Renal pelvis (tissue), 4 donors: Measurements from ENCODE around the gene PIH1D1. TPM values are rescaled to one million over a fixed set of nuclear protein-coding genes. Genes with fewer than 3 reads are reported as not detected.

Experiments used
- DNase-seq: peaks from one replicate; pipeline ENCODE4 v3.0.0-alpha.2; 2013
- polyA plus RNA-seq, 3 donors: library from polyadenylated mRNA; unstranded; fragments of 120-200 nt; gene quantifications; one replicate each; pipeline ENCODE4 v1.2.1, GENCODE V29; 2013; ENCODE audit not compliant: insufficient read length in 3 of 3

The PIH1D1 gene
- polyA plus RNA-seq, 3 donors: 92.0 to 101 (median 99.4) TPM

- DNase-seq: no peak
These were observed 52.7 kb downstream of the PIH1D1 start for GRCh38 chr19:49398931-49399330.

- no peak for DNase-seq
These were observed 53.5 kb downstream of the PIH1D1 start for GRCh38 chr19:49398001-49398615.

- DNase-seq: no peak
These were observed 54.7 kb downstream of the PIH1D1 start for GRCh38 chr19:49396738-49397505.

Other genes with a start within 250 kb of the PIH1D1 start
- gene SLC6A16, start 126.6 kb downstream of the PIH1D1 start, polyA plus RNA-seq: 1 to 10 TPM; 2.3 to 5.7 (median 4.6) TPM
- 10 to 100 TPM; 26.6 to 38.2 (median 36.4) TPM for gene CD37, start 116.4 kb downstream of the PIH1D1 start, polyA plus RNA-seq
- gene TEAD2, start 89.4 kb downstream of the PIH1D1 start, polyA plus RNA-seq: 100 to 1,000 TPM in 2 of 3 donors, 10 to 100 TPM in 1; 89.0 to 114 (median 109) TPM
- gene DKKL1, start 87.9 kb downstream of the PIH1D1 start, polyA plus RNA-seq: 1 to 10 TPM; 4.2 to 6.7 (median 5.8) TPM
- gene KASH5, start 63.6 kb downstream of the PIH1D1 start, polyA plus RNA-seq: under 1 TPM in 2 of 3 donors, not detected in 1; 0.10 to 0.34 TPM
- not detected for gene PTH2, start 28.4 kb downstream of the PIH1D1 start, polyA plus RNA-seq
- not detected for gene GFY, start 26.4 kb downstream of the PIH1D1 start, polyA plus RNA-seq
- under 1 TPM; 0.28 to 0.62 (median 0.55) TPM for gene SLC17A7, start 10.3 kb downstream of the PIH1D1 start, polyA plus RNA-seq
- 10 to 100 TPM; 19.2 to 33.0 (median 26.3) TPM for gene ALDH16A1, start 1.4 kb upstream of the PIH1D1 start, polyA plus RNA-seq
- gene FLT3LG, start 22.4 kb upstream of the PIH1D1 start, polyA plus RNA-seq: 1 to 10 TPM; 3.1 to 5.1 (median 5.1) TPM
- 1,000 to 10,000 TPM; 2,758 to 3,345 (median 3,013) TPM for gene RPL13A, start 35.8 kb upstream of the PIH1D1 start, polyA plus RNA-seq
- 1,000 to 10,000 TPM; 2,501 to 3,013 (median 2,811) TPM for gene RPS11, start 44.6 kb upstream of the PIH1D1 start, polyA plus RNA-seq
- gene FCGRT, start 60.8 kb upstream of the PIH1D1 start, polyA plus RNA-seq: 100 to 1,000 TPM; 291 to 328 (median 294) TPM
- gene RCN3, start 76.2 kb upstream of the PIH1D1 start, polyA plus RNA-seq: 10 to 100 TPM; 21.3 to 22.4 (median 21.7) TPM
- 10 to 100 TPM; 69.3 to 81.1 (median 79.5) TPM for gene NOSIP, start 128.7 kb upstream of the PIH1D1 start, polyA plus RNA-seq
- gene PRRG2, start 129.5 kb upstream of the PIH1D1 start, polyA plus RNA-seq: 1 to 10 TPM; 6.5 to 8.2 (median 7.7) TPM
- 10 to 100 TPM; 24.2 to 34.2 (median 29.2) TPM for gene PRR12, start 139.4 kb upstream of the PIH1D1 start, polyA plus RNA-seq
- gene RRAS, start 188.3 kb upstream of the PIH1D1 start, polyA plus RNA-seq: 10 to 100 TPM; 25.8 to 31.9 (median 31.6) TPM
- gene SCAF1, start 190.4 kb upstream of the PIH1D1 start, polyA plus RNA-seq: 10 to 100 TPM; 36.6 to 45.7 (median 45.0) TPM
- 10 to 100 TPM; 55.6 to 74.3 (median 68.3) TPM for gene IRF3, start 214.0 kb upstream of the PIH1D1 start, polyA plus RNA-seq
- 10 to 100 TPM; 30.7 to 39.6 (median 31.5) TPM for gene BCL2L12, start 214.1 kb upstream of the PIH1D1 start, polyA plus RNA-seq
- 100 to 1,000 TPM; 239 to 257 (median 241) TPM for gene PRMT1, start 225.5 kb upstream of the PIH1D1 start, polyA plus RNA-seq
- gene ADM5, start 237.8 kb upstream of the PIH1D1 start, polyA plus RNA-seq: 1 to 10 TPM; 1.3 to 2.3 (median 2.1) TPM
- gene CPT1C, start 239.3 kb upstream of the PIH1D1 start, polyA plus RNA-seq: 10 to 100 TPM; 11.2 to 13.6 (median 11.6) TPM